SK-N-SH (cell line): ENCODE results near the gene TRIP6. TPM values are rescaled to one million over a fixed set of nuclear protein-coding genes. Genes with fewer than 3 reads are reported as not detected.

Source experiments
- CTCF ChIA-PET: fragments of 300-600, 350-600 bp; formaldehyde crosslinking; extraction: SDS; loops from one replicate; lab custom pipeline; 2021; lab: Yijun Ruan, JAX
- POLR2A ChIA-PET: fragments of 350-600 bp; sonication (Branson Sonifier 250); formaldehyde crosslinking; extraction: SDS; loops from one replicate; lab custom pipeline; 2020; ENCODE audit warnings: antibody characterized with exemption, inconsistent platforms; lab: Yijun Ruan, JAX
- DNase-seq: peaks from one replicate; pipeline ENCODE4 v3.0.0; 2012
- H2AFZ ChIP-seq: fragments of 200-600 bp; sonication (generic); 2 replicates; pipeline ENCODE4 v1.8.1; 2016; ENCODE audit warnings: antibody characterized with exemption, mild to moderate bottlenecking, low read depth
- H3F3A ChIP-seq: fragments of 200-600 bp; sonication (generic); replicated peaks from 2 replicates; pipeline ENCODE3; 2016; ENCODE audit warnings: antibody characterized with exemption, mild to moderate bottlenecking; ENCODE audit not compliant: insufficient read depth
- H3K27ac ChIP-seq, 2 experiments: fragments of 200-500 bp in 1 of 2; fragments of 200-600 bp in 1 of 2; sonication (Bioruptor generic) in 1 of 2; sonication (generic), shearing (Covaris generic) in 1 of 2; 2 replicates each; pipeline versions ENCODE4 v1.5.1 to v1.6.1; 2014 to 2016; ENCODE audit warnings: low read depth in 2 of 2, inconsistent platforms in 1 of 2, low read length in 1 of 2, mild to moderate bottlenecking in 1 of 2, mixed read lengths in 1 of 2
- H3K27me3 ChIP-seq: fragments of 200-600 bp; sonication (generic), shearing (Covaris generic); 2 replicates; pipeline ENCODE4 v1.6.1; 2016; ENCODE audit warnings: mixed run types; ENCODE audit not compliant: insufficient read depth
- H3K36me3 ChIP-seq, 2 experiments: fragments of 200-500 bp in 1 of 2; fragments of 200-600 bp in 1 of 2; sonication (Bioruptor generic) in 1 of 2; sonication (generic) in 1 of 2; replicated peaks in 1 of 2; 2 replicates each; pipeline versions ENCODE3 to v1.5.1; 2014 to 2016; ENCODE audit warnings: low read length in 1 of 2, mild to moderate bottlenecking in 1 of 2; ENCODE audit not compliant: insufficient read depth in 2 of 2, control insufficient read depth in 1 of 2
- H3K4me1 ChIP-seq, 2 experiments: fragments of 200-500 bp in 1 of 2; fragments of 200-600 bp in 1 of 2; sonication (Bioruptor generic) in 1 of 2; sonication (generic), shearing (Covaris generic) in 1 of 2; 2 replicates each; pipeline versions ENCODE4 v1.5.1 to v1.6.1; 2014 to 2016; ENCODE audit warnings: low read depth in 1 of 2, low read length in 1 of 2, mixed run types in 1 of 2; ENCODE audit not compliant: insufficient read depth in 2 of 2, control insufficient read depth in 1 of 2
- H3K4me2 ChIP-seq: fragments of 200-600 bp; sonication (generic), shearing (Covaris generic); 2 replicates; pipeline ENCODE4 v1.6.1; 2017; ENCODE audit warnings: mixed run types
- H3K4me3 ChIP-seq, 2 experiments: fragments of 200-500 bp in 1 of 2; fragments of 200-600 bp in 1 of 2; sonication (Bioruptor generic) in 1 of 2; sonication (generic), shearing (Covaris generic) in 1 of 2; 2 replicates each; pipeline versions ENCODE4 v1.5.1 to v1.8.1; 2014 to 2016; ENCODE audit warnings: low read depth in 2 of 2, inconsistent platforms in 1 of 2, low read length in 1 of 2, mild to moderate bottlenecking in 1 of 2, mixed read lengths in 1 of 2, moderate library complexity in 1 of 2
- H3K79me2 ChIP-seq: fragments of 200-600 bp; sonication (generic); 2 replicates; pipeline ENCODE4 v1.8.1; 2017; ENCODE audit warnings: mild to moderate bottlenecking; ENCODE audit not compliant: insufficient read depth
- H3K9ac ChIP-seq: fragments of 200-600 bp; sonication (generic); 2 replicates; pipeline ENCODE4 v1.6.1; 2017; ENCODE audit warnings: mixed run types
- H3K9me2 ChIP-seq: fragments of 200-600 bp; sonication (generic); 2 replicates; pipeline ENCODE4 v1.6.1; 2017; ENCODE audit warnings: mixed run types
- H3K9me3 ChIP-seq: fragments of 200-600 bp; sonication (generic); 2 replicates; pipeline ENCODE4 v1.6.1; 2017; ENCODE audit warnings: mixed run types, mild to moderate bottlenecking, moderate library complexity
- H4K20me1 ChIP-seq: fragments of 200-600 bp; sonication (generic); 2 replicates; pipeline ENCODE4 v1.6.1; 2017; ENCODE audit warnings: mild to moderate bottlenecking, mixed run types; ENCODE audit not compliant: insufficient read depth
- CHD2 ChIP-seq: fragments of 150-350 bp; IDR thresholded peaks from 2 replicates; pipeline ENCODE4 v1.6.1; 2018; ENCODE audit warnings: low read length; ENCODE audit not compliant: partially characterized antibody
- ELF1 ChIP-seq: IDR thresholded peaks from 2 replicates; pipeline ENCODE4 v1.4.0; 2012
- EP300 ChIP-seq, 2 experiments: IDR thresholded peaks; 2 replicates each; pipeline versions ENCODE4 v1.4.0 to v1.6.1; 2012; ENCODE audit warnings: borderline replicate concordance in 1 of 2, low read depth in 1 of 2, low read length in 1 of 2
- EZH2phosphoT487 ChIP-seq: fragments of 200-600 bp; sonication (generic); IDR thresholded peaks from 2 replicates; pipeline ENCODE4 v1.6.1; 2017; ENCODE audit warnings: low read depth, mixed run types, mild to moderate bottlenecking, antibody characterized with exemption, moderate library complexity, borderline replicate concordance
- FOSL2 ChIP-seq: IDR thresholded peaks from 2 replicates; pipeline ENCODE4 v1.4.0; 2012; ENCODE audit warnings: low read depth, mild to moderate bottlenecking, moderate library complexity, borderline replicate concordance
- FOXM1 ChIP-seq: IDR thresholded peaks from 2 replicates; pipeline ENCODE4 v1.4.0; 2012; ENCODE audit warnings: low read depth, mild to moderate bottlenecking
- JUND ChIP-seq: IDR thresholded peaks from 2 replicates; pipeline ENCODE4 v1.4.0; 2012
- NFIC ChIP-seq: IDR thresholded peaks from 2 replicates; pipeline ENCODE4 v1.4.0; 2012; ENCODE audit warnings: borderline replicate concordance
- NRF1 ChIP-seq: IDR thresholded peaks from 2 replicates; pipeline ENCODE4 v1.6.1; 2012; ENCODE audit warnings: low read depth, mild to moderate bottlenecking, low read length
- RCOR1 ChIP-seq: fragments of 150-350 bp; IDR thresholded peaks from 2 replicates; pipeline ENCODE4 v1.6.1; 2017; ENCODE audit warnings: antibody characterized with exemption, low read length
- RFX5 ChIP-seq: IDR thresholded peaks from 2 replicates; pipeline ENCODE4 v1.6.1; 2012; ENCODE audit warnings: mild to moderate bottlenecking, improper control_type of control experiment, low read length
- RXRA ChIP-seq: IDR thresholded peaks from 2 replicates; pipeline ENCODE4 v1.4.0; 2012; ENCODE audit warnings: low read depth, mild to moderate bottlenecking, borderline replicate concordance
- YY1 ChIP-seq: IDR thresholded peaks from 2 replicates; pipeline ENCODE4 v1.4.0; 2012; ENCODE audit warnings: low read depth, mild to moderate bottlenecking
- WGBS: methylation state at CpG from one replicate; pipeline ENCODE4 v1.1.6; 2017; ENCODE audit warnings: low lambda C conversion rate; 5-methylcytosine and 5-hydroxymethylcytosine counted together
- polyA plus RNA-seq, 3 experiments: library from polyadenylated mRNA; depleted of rRNA; stranded (reverse); fragments of >200 nt; gene quantifications; 2 replicates each; pipeline ENCODE4 v1.2.3, GENCODE V29; 2012
- TF ChIP-seq, protein P1 (sequence below): IDR thresholded peaks from 2 replicates; pipeline ENCODE4; 2012
- TF ChIP-seq, protein P2 (sequence below): fragments of 150-350 bp; IDR thresholded peaks from 2 replicates; pipeline ENCODE4 v1.6.1; 2016; ENCODE audit warnings: mild to moderate bottlenecking, low read depth, low read length

The TRIP6 gene
- polyA plus RNA-seq, 1 of the 3 experiments (the other 2 are of a cell fraction) = 6.5 TPM

DNA sequence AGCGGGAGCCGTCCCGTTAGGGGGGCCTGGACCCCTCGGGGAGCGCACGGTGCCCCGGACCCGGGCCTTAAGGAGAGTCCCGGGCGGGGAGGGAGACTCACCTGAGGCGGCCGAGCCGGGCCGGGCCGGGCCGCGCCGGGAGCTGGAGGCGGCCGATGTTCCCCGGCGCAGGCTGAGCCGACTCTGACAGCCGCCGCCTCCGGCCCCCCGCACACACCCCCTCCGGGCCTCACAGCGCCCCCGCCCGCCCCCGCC is 28.4 kb downstream of the TRIP6 start, which contains the start of gene ACHE:
Gene ACHE (minus strand): TSS at position 188 of the 255 bp plus-strand sequence. CDS start 1,656 bp downstream, outside the sequence.
- no peak for DNase-seq
- H3K9ac ChIP-seq = peak within 1 kb of the TSS; percentile 25; the same call in 1 of the 2 replicates
- no peak for TF ChIP-seq YY1
- no peak for TF ChIP-seq NFIC
- no peak for TF ChIP-seq NRF1
- TF ChIP-seq, protein P1, sequence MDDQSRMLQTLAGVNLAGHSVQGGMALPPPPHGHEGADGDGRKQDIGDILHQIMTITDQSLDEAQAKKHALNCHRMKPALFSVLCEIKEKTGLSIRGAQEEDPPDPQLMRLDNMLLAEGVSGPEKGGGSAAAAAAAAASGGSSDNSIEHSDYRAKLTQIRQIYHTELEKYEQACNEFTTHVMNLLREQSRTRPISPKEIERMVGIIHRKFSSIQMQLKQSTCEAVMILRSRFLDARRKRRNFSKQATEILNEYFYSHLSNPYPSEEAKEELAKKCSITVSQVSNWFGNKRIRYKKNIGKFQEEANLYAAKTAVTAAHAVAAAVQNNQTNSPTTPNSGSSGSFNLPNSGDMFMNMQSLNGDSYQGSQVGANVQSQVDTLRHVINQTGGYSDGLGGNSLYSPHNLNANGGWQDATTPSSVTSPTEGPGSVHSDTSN = no peak
- no peak for TF ChIP-seq FOXM1
- no peak for TF ChIP-seq FOSL2
- no peak for TF ChIP-seq RFX5
- TF ChIP-seq JUND = no peak
- no peak for TF ChIP-seq CHD2
- TF ChIP-seq ELF1 = no peak
- H3K27me3 ChIP-seq = peaks cover 40% of the 10 kb centered on the region
- peaks cover 7 to 15% of the 10 kb centered on the region in 2 experiments; a peak in 2 of 4 replicates for H3K4me1 ChIP-seq
- no peaks in the 10 kb centered on the region for H3K36me3 ChIP-seq
- peaks cover 3% of the 10 kb centered on the region for H3F3A ChIP-seq
- peak within 1 kb of the TSS; percentile 89 for H2AFZ ChIP-seq
- peak within 1 kb of the TSS; percentile 99 for H3K4me2 ChIP-seq
- peak within 1 kb of the TSS; percentile 46 to 73 for H3K4me3 ChIP-seq
- CTCF ChIA-PET = interaction anchor here (0.6 to 3.8 kb wide), 25 partner anchors 8 to 387 kb away, joined by 3 to 69 read pairs (median 10); partner anchors contain the start of genes MUC3A, SLC12A9 and SRRT
- no peaks in the 10 kb centered on the region for H3K9me3 ChIP-seq
- POLR2A ChIA-PET = no interaction called here
- H3K79me2 ChIP-seq = no peaks in the 10 kb centered on the region
- H3K27ac ChIP-seq = no peak within 1 kb of the TSS; a peak in 1 of 4 replicates
- WGBS = 0% methylated on average over 2 of the region's 32 CpGs
- H3K9me2 ChIP-seq = no peaks in the 10 kb centered on the region
- no peaks in the 10 kb centered on the region for H4K20me1 ChIP-seq

DNA sequence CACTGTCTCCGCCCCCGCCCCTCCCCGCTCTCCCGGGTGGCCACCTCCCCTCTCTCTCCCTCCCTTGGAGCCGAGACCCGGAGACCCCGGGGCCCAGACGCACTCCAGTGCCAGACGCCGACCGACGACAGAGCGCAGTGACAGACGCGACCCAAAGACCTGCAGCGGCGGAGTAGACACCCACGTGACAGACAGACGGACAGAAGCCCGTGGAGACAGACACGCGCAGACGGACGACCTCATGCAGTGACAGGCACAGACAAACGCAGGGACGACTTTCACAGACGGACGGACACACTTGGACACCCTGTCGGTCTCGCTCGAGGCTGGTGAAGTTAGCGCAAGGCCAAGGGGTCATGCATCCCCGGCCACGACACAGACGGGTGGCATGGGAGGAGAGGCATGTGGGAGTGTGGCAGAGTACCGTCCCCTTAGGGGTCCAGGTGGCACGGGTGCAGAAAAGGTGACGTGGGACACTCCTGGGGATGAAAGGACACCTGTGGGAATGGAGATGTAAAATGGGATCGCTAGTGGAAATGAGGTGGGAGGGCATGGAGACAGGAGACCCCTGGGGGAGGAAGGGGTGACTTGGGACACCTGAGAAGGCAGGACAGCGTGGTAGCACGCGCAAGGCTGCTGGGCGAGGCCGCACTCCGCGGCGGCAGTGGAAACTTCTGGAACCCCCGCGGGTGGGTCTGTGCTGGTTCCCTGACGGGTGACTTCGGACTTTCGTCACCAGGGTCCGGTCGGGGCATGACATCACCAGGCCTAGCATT is 29.0 kb downstream of the TRIP6 start:
- peak overlapping the region in 1 of 2 experiments; percentile 39; a peak in 2 of 4 replicates for H3K4me3 ChIP-seq
- H3K79me2 ChIP-seq = no peaks in the 10 kb centered on the region

More for the DNA sequence above, 29.0 kb downstream of the TRIP6 start:
- no peak overlapping the region; a peak in 1 of 4 replicates for H3K27ac ChIP-seq
- H3K9ac ChIP-seq = no peak overlapping the region
- no peaks in the 10 kb centered on the region for H4K20me1 ChIP-seq
- H2AFZ ChIP-seq = no peak overlapping the region
- H3K36me3 ChIP-seq = no peaks in the 10 kb centered on the region
- H3K4me2 ChIP-seq = peak overlapping the region; percentile 72; the same call in 1 of the 2 replicates
- CTCF ChIA-PET = interaction anchor here (0.6 to 10.3 kb wide), 30 partner anchors 7 to 452 kb away, joined by 3 to 122 read pairs (median 9); partner anchors contain the start of genes SLC12A9 and SRRT
- peaks cover 7 to 10% of the 10 kb centered on the region in 2 experiments; a peak in 2 of 4 replicates for H3K4me1 ChIP-seq
- peak; percentile 84 for DNase-seq
- H3F3A ChIP-seq = peaks cover 3% of the 10 kb centered on the region
- no peaks in the 10 kb centered on the region for H3K9me3 ChIP-seq
- 6% methylated on average over 29 of the region's 54 CpGs for WGBS
- POLR2A ChIA-PET = no interaction called here
- no peaks in the 10 kb centered on the region for H3K9me2 ChIP-seq
- TF ChIP-seq, protein P2, sequence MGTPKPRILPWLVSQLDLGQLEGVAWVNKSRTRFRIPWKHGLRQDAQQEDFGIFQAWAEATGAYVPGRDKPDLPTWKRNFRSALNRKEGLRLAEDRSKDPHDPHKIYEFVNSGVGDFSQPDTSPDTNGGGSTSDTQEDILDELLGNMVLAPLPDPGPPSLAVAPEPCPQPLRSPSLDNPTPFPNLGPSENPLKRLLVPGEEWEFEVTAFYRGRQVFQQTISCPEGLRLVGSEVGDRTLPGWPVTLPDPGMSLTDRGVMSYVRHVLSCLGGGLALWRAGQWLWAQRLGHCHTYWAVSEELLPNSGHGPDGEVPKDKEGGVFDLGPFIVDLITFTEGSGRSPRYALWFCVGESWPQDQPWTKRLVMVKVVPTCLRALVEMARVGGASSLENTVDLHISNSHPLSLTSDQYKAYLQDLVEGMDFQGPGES = no peak
- TF ChIP-seq EZH2phosphoT487 (peak; percentile 86; the same call in 1 of the 2 replicates), RXRA (no peak), RCOR1 (no peak), EP300 (IDR thresholded peaks at IDR 0.05; ENCODE audit: borderline replicate concordance in 1 of 2, low read depth in 1 of 2, low read length in 1 of 2) (no peak)
- peaks cover 46% of the 10 kb centered on the region for H3K27me3 ChIP-seq
